Type B pancreatic cell (in vitro differentiated cells): ENCODE measurements around the gene WDR5. TPM values are rescaled to one million over a fixed set of nuclear protein-coding genes. Genes with fewer than 3 reads are reported as not detected.

ENCODE experiments used
- DNase-seq: peaks from one replicate; pipeline ENCODE4 v3.0.0; 2021; ENCODE audit warnings: mixed read lengths; ENCODE audit not compliant: unreplicated experiment; ENCODE audit errors: extremely low spot score
- H3K27ac Mint-ChIP-seq: 2 replicates; pipeline ENCODE4 v1.8.0; 2021; ENCODE audit warnings: mild to moderate bottlenecking, mixed read lengths
- H3K27me3 Mint-ChIP-seq: 2 replicates; pipeline ENCODE4 v1.8.0; 2021; ENCODE audit warnings: mixed read lengths
- H3K36me3 Mint-ChIP-seq: 2 replicates; pipeline ENCODE4 v1.8.0; 2021; ENCODE audit warnings: mixed read lengths
- H3K4me1 Mint-ChIP-seq: one replicate; pipeline ENCODE4 v1.8.0; 2021; ENCODE audit warnings: mixed read lengths; ENCODE audit not compliant: unreplicated experiment
- H3K4me3 Mint-ChIP-seq: 2 replicates; pipeline ENCODE4 v1.8.0; 2021; ENCODE audit warnings: mild to moderate bottlenecking, mixed read lengths
- H3K9me3 Mint-ChIP-seq: 2 replicates; pipeline ENCODE4 v1.8.0; 2021; ENCODE audit warnings: mixed read lengths
- total RNA-seq: library from RNA; stranded (reverse); gene quantifications from 2 replicates; pipeline ENCODE4 v1.2.1, GENCODE V29; 2021; ENCODE audit warnings: low replicate concordance
- TF ChIP-seq, protein P1 (sequence below): fragments of 200-600 bp; sonication (generic); conservative IDR thresholded peaks from 2 replicates; pipeline ENCODE4 v1.5.0; 2021; ENCODE audit warnings: antibody characterized with exemption, mild to moderate bottlenecking

WDR5 gene
- total RNA-seq, 1 donor from 2014 or later, result 45.7 TPM

DNA sequence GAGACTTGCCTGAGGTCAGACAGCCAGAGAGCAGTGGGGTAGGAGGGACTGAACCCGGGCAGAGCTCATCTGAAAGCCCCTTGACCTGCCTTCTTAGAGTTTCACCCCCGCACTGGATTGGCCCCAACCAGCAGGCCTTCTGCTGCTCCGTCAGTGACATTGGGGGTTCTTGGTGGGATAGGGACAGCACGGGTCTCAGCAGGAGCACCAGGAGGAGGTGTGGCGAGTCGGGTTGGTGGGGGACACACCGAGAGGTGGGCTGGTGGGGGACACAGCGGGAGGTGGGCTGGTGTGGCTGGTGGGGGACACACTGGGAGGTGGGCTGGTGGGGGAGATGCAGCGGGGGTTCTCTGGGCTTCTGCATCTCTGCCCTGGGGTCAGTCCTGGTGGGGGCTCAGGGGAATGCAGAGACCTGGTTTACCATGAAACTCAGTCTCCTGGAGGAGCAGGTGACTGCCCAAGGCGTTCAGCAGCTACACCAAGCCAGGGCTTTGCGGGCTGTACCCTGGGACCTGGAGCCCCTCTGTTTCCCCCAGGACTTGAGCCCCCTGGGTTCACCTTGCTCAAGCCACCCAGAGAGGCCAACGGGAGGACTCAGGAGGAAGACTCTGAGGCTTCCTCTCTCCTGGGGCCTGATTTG is 56.5 kb downstream of the WDR5 start:
- TF ChIP-seq, protein P1, sequence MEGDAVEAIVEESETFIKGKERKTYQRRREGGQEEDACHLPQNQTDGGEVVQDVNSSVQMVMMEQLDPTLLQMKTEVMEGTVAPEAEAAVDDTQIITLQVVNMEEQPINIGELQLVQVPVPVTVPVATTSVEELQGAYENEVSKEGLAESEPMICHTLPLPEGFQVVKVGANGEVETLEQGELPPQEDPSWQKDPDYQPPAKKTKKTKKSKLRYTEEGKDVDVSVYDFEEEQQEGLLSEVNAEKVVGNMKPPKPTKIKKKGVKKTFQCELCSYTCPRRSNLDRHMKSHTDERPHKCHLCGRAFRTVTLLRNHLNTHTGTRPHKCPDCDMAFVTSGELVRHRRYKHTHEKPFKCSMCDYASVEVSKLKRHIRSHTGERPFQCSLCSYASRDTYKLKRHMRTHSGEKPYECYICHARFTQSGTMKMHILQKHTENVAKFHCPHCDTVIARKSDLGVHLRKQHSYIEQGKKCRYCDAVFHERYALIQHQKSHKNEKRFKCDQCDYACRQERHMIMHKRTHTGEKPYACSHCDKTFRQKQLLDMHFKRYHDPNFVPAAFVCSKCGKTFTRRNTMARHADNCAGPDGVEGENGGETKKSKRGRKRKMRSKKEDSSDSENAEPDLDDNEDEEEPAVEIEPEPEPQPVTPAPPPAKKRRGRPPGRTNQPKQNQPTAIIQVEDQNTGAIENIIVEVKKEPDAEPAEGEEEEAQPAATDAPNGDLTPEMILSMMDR, result no peak

DNA sequence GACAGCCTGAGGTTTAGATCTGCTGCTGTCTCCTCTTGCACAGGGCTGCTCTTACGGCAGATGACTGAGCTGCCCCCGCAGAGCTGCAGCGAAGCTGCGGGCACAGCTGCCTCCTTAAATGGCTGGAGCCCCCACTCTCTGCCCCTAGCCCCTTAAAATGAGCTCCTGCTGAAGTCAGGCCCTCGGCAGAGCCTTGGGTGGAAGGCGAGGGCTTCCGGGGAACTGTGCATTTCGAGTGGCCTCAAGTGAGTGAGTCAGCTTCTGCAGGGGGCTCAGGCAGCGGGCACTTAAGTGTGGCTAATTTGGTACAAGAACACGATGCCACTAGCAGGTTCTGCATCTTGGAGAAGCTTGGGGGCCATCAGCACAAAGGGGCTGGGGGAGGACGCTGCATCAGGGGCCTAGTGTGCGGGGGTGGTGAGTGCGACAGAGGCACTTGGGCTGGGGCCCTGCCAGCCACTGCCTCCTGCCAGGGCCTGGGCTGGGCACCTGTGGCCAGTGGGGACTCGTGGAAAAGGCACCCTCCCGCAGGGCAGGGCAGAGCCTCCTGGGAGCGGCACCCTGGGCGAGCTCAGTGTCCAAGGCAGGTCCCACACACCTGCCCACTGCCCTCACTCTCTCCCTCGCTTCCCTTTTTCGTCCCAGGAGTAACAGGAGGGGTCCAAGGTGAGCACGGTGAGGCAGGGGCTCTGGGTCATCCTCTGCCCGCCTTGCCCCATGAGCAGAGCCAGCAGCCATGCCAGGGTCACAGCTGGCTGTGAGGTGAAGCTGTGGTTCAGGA is 57.3 kb downstream of the WDR5 start:
- Mint-ChIP-seq H3K9me3 (no peaks in the 10 kb centered on the region), H3K27ac (no peak overlapping the region), H3K4me1 (peaks cover 13% of the 10 kb centered on the region), H3K36me3 (no peaks in the 10 kb centered on the region), H3K4me3 (no peak overlapping the region), H3K27me3 (peaks cover 12% of the 10 kb centered on the region)
- DNase-seq, result no peak
- TF ChIP-seq, protein P1, result no peak

More for the DNA sequence above, 56.5 kb downstream of the WDR5 start:
- no peak overlapping the region for H3K27ac Mint-ChIP-seq
- no peaks in the 10 kb centered on the region for H3K36me3 Mint-ChIP-seq
- peaks cover 12% of the 10 kb centered on the region for H3K27me3 Mint-ChIP-seq
- H3K4me3 Mint-ChIP-seq, result no peak overlapping the region
- no peaks in the 10 kb centered on the region for H3K9me3 Mint-ChIP-seq
- peaks cover 13% of the 10 kb centered on the region for H3K4me1 Mint-ChIP-seq
- DNase-seq, result no peak

DNA sequence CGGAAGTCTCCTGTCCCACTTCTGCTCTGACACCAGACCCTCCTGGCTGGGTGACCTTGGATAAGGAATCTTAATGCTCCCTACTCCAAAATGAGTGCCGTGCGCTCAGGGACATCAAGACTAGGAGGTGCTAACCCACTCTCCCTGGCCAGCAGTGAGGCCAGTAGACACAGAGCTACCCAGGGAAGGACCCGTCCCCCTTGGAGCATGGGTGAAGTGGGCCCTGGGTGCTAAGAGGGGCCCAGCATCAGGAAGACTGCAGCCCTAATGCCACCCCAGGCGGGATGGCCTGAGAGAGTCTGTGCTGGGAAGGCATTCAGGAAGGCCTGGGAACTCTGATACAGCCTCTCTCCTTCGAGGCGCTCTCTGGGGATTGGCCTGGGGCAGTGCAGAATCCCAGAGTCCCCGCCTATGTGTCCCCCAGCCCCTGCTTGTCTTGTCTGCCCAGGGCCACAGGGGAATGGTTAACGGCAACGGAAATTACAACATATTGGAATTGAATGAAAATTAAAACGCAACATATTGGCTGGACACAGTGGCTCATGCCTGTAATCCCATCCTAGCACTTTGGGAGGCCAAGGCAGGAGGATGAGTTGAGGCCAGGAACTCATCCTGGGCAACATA is 58.1 kb downstream of the WDR5 start:
- no peak for DNase-seq
- peaks cover 10% of the 10 kb centered on the region for H3K4me1 Mint-ChIP-seq
- no peak overlapping the region for H3K27ac Mint-ChIP-seq
- H3K4me3 Mint-ChIP-seq, result no peak overlapping the region
- H3K27me3 Mint-ChIP-seq, result peaks cover 10% of the 10 kb centered on the region
- TF ChIP-seq, protein P1, result no peak
- no peaks in the 10 kb centered on the region for H3K36me3 Mint-ChIP-seq
- H3K9me3 Mint-ChIP-seq, result no peaks in the 10 kb centered on the region

DNA sequence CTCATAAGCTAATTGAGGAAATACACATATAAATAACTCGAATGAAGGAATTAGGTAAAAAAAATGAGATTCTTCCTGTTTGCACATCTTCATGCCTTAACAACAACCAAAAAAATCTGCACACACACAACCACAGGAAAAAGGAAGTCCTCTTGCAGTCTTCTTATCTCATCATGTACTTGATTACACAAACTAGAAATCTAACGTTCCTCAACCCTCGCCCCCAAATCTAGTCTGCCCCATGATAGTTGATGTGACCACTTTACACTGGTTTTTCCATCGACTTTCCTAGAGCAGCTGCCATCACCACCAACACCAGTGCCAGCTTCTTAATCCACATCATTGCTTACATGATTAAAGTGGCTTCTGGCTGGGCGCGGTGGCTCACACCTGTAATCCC is 59.7 kb downstream of the WDR5 start:
- no peak for DNase-seq
- Mint-ChIP-seq H3K27me3 (peaks cover 4% of the 10 kb centered on the region), H3K27ac (no peak overlapping the region)

DNA sequence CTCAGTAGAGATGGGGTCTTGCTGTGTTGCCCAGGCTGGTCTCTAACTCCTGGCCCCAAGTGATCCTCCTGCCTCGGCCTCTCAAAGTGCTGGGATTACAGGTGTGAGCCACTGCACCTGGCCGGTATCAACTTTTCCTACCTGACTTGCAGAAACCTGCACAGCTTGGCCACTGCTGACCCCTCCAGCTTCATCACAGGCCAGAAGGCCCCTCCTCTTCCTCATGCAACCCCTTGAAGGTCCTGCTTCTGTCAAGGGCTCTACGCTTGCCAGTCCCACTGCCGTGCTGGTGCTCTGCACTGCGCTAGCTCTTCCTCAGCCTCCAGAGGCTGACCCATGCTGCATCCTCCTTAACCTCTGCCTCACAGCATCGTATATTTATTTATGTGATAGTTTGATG is 61.0 kb downstream of the WDR5 start:
- Mint-ChIP-seq H3K27ac (no peak overlapping the region), H3K27me3 (peaks cover 2% of the 10 kb centered on the region), H3K36me3 (no peaks in the 10 kb centered on the region), H3K4me3 (no peak overlapping the region), H3K4me1 (peaks cover 3% of the 10 kb centered on the region), H3K9me3 (no peaks in the 10 kb centered on the region)
- no peak for DNase-seq
- TF ChIP-seq, protein P1, result no peak

More for the DNA sequence above, 59.7 kb downstream of the WDR5 start:
- H3K4me1 Mint-ChIP-seq, result peaks cover 5% of the 10 kb centered on the region
- H3K36me3 Mint-ChIP-seq, result no peaks in the 10 kb centered on the region
- H3K4me3 Mint-ChIP-seq, result no peak overlapping the region
- TF ChIP-seq, protein P1, result no peak
- no peaks in the 10 kb centered on the region for H3K9me3 Mint-ChIP-seq
